Esophagus (tissue), 2 donors: ENCODE data around the gene MRC2. TPM values are rescaled to one million over a fixed set of nuclear protein-coding genes. Genes with fewer than 3 reads are reported as not detected.
A peak's percentile ranks its signal among the peaks of the same experiment; 100 is the strongest.
"Not testable (repeated sequence)": the region's sequence is repeated elsewhere in the genome, so short reads cannot be mapped to it uniquely, and the experiment has no call there.

ENCODE experiments used
- H3K27ac ChIP-seq, 2 donors: one replicate each; pipeline ENCODE4 v1.5.1; 2013; ENCODE audit warnings: low read depth in 2 of 2, mild to moderate bottlenecking in 2 of 2, inconsistent platforms in 1 of 2, low read length in 1 of 2, moderate library complexity in 1 of 2
- H3K27me3 ChIP-seq, 2 donors: one replicate each; pipeline ENCODE4 v1.6.1; 2013; ENCODE audit warnings: low read length in 2 of 2, control low read depth in 1 of 2, mild to moderate bottlenecking in 1 of 2; ENCODE audit not compliant: insufficient read depth in 2 of 2, control insufficient read depth in 1 of 2
- H3K36me3 ChIP-seq, 2 donors: one replicate each; pipeline ENCODE4 v1.6.1; 2013; ENCODE audit warnings: low read length in 1 of 2; ENCODE audit not compliant: control insufficient read depth in 2 of 2, insufficient read depth in 2 of 2
- H3K4me1 ChIP-seq, 2 donors: one replicate each; pipeline ENCODE4 v1.6.1; 2013; ENCODE audit warnings: low read length in 1 of 2; ENCODE audit not compliant: control insufficient read depth in 2 of 2, insufficient read depth in 2 of 2
- H3K4me3 ChIP-seq, 2 donors: one replicate each; pipeline ENCODE4 v1.5.1; 2013; ENCODE audit warnings: low read length in 2 of 2, mild to moderate bottlenecking in 2 of 2, low read depth in 1 of 2, moderate library complexity in 1 of 2
- H3K9me3 ChIP-seq, 2 donors: one replicate each; pipeline ENCODE4 v1.6.1; 2013; ENCODE audit warnings: mild to moderate bottlenecking in 2 of 2, low read depth in 1 of 2, low read length in 1 of 2, moderate library complexity in 1 of 2; ENCODE audit not compliant: control insufficient read depth in 2 of 2, insufficient read depth in 1 of 2
- WGBS, 2 donors: extraction: QIAGEN DNeasy Blood & Tissue Kit; methylation state at CpG; one replicate each; pipeline ENCODE4 v1.1.7; 2013; 5-methylcytosine and 5-hydroxymethylcytosine counted together
- polyA plus RNA-seq, 2 donors: library from polyadenylated mRNA; stranded (reverse); fragments of 200-250 nt; gene quantifications; one replicate each; pipeline ENCODE4 v1.2.3, GENCODE V29; 2013
- donor health status: healthy with polysubstance abuse.
- donor health status: Bipolar disorder and iron deficiency.

The MRC2 gene
- polyA plus RNA-seq, 2 donors = 24.6 to 54.6 TPM

GRCh38 chr17:62611728-62612127, 15.7 kb upstream of the MRC2 start:
- no peaks in the 10 kb centered on the region for H3K4me1 ChIP-seq
- H3K27me3 ChIP-seq = no peaks in the 10 kb centered on the region
- H3K36me3 ChIP-seq = peaks cover 11 to 18% of the 10 kb centered on the region in 2 donors
- H3K4me3 ChIP-seq = no peak overlapping the region
- WGBS, 2 donors = 78 to 82% methylated on average over 8 of the region's 8 CpGs
- no peaks in the 10 kb centered on the region for H3K9me3 ChIP-seq
- H3K27ac ChIP-seq = peak overlapping the region in 1 of 2 donors; percentile 7

GRCh38 chr17:62612289-62612688, 15.2 kb upstream of the MRC2 start:
- not testable (repeated sequence) for H3K27me3 ChIP-seq, H3K4me3 ChIP-seq, H3K4me1 ChIP-seq, H3K9me3 ChIP-seq
- WGBS, 2 donors = 90 to 93% methylated on average over 11 to 12 of the region's 12 CpGs
- peaks cover 11 to 18% of the 10 kb centered on the region in 2 donors for H3K36me3 ChIP-seq
- H3K27ac ChIP-seq = peak overlapping the region in 1 of 2 donors; percentile 7

GRCh38 chr17:62613095-62613494, 14.4 kb upstream of the MRC2 start:
- 90 to 93% methylated on average over 4 of the region's 4 CpGs for WGBS, 2 donors
- not testable (repeated sequence) for H3K27me3 ChIP-seq, H3K4me1 ChIP-seq, H3K4me3 ChIP-seq, H3K9me3 ChIP-seq, H3K27ac ChIP-seq
- H3K36me3 ChIP-seq = peaks cover 11 to 22% of the 10 kb centered on the region in 2 donors

GRCh38 chr17:62614142-62614541, 13.3 kb upstream of the MRC2 start:
- no peak overlapping the region for H3K4me3 ChIP-seq
- peaks cover 0 to 3% of the 10 kb centered on the region in 2 donors for H3K9me3 ChIP-seq
- 67 to 72% methylated on average over 6 of the region's 6 CpGs for WGBS, 2 donors
- H3K4me1 ChIP-seq = no peaks in the 10 kb centered on the region
- no peak overlapping the region for H3K27ac ChIP-seq
- H3K36me3 ChIP-seq = peaks cover 11 to 27% of the 10 kb centered on the region in 2 donors
- H3K27me3 ChIP-seq = no peaks in the 10 kb centered on the region

- Histone ChIP-seq H3K4me3 (no peak overlapping the region), H3K9me3 (peaks cover 0 to 4% of the 10 kb centered on the region in 2 donors), H3K36me3 (peaks cover 11 to 24% of the 10 kb centered on the region in 2 donors), H3K4me1 (no peaks in the 10 kb centered on the region), H3K27ac (no peak overlapping the region), H3K27me3 (no peaks in the 10 kb centered on the region)
- 95% methylated on average over 4 of the region's 4 CpGs for WGBS, 2 donors
Observed at GRCh38 chr17:62615503-62615902, 12.0 kb upstream of the MRC2 start.

- no peak overlapping the region for H3K27ac ChIP-seq
- no peaks in the 10 kb centered on the region for H3K27me3 ChIP-seq
- no peaks in the 10 kb centered on the region for H3K4me1 ChIP-seq
- H3K36me3 ChIP-seq = peaks cover 6 to 24% of the 10 kb centered on the region in 2 donors
- H3K4me3 ChIP-seq = no peak overlapping the region
- 73 to 81% methylated on average over 8 of the region's 8 CpGs for WGBS, 2 donors
- H3K9me3 ChIP-seq = peaks cover 0 to 4% of the 10 kb centered on the region in 2 donors
Observed at GRCh38 chr17:62616993-62617893, 10.2 kb upstream of the MRC2 start.

- Histone ChIP-seq H3K4me3 (no peak overlapping the region), H3K36me3 (peaks cover 6 to 24% of the 10 kb centered on the region in 2 donors), H3K27ac (no peak overlapping the region), H3K9me3 (peaks cover 0 to 4% of the 10 kb centered on the region in 2 donors), H3K27me3 (no peaks in the 10 kb centered on the region), H3K4me1 (no peaks in the 10 kb centered on the region)
- 75 to 77% methylated on average over 6 of the region's 6 CpGs for WGBS, 2 donors
Observed at GRCh38 chr17:62617894-62618472, 9.5 kb upstream of the MRC2 start.

- WGBS, 2 donors = 80 to 84% methylated on average over 17 of the region's 17 CpGs
- Histone ChIP-seq H3K36me3 (peaks cover 6 to 24% of the 10 kb centered on the region in 2 donors), H3K4me1 (no peaks in the 10 kb centered on the region), H3K27me3 (no peaks in the 10 kb centered on the region), H3K4me3 (no peak overlapping the region), H3K27ac (no peak overlapping the region), H3K9me3 (peaks cover 0 to 4% of the 10 kb centered on the region in 2 donors)
Observed at GRCh38 chr17:62618647-62619416, 8.6 kb upstream of the MRC2 start.

GRCh38 chr17:62619417-62620155, 7.9 kb upstream of the MRC2 start:
- Histone ChIP-seq H3K4me1 (no peaks in the 10 kb centered on the region), H3K27me3 (no peaks in the 10 kb centered on the region)
- WGBS, 2 donors = 79 to 81% methylated on average over 10 of the region's 10 CpGs

More at GRCh38 chr17:62619417-62620155, 7.9 kb upstream of the MRC2 start:
- Histone ChIP-seq H3K36me3 (peaks cover 6 to 19% of the 10 kb centered on the region in 2 donors), H3K4me3 (no peak overlapping the region), H3K9me3 (peaks cover 0 to 4% of the 10 kb centered on the region in 2 donors), H3K27ac (no peak overlapping the region)
